Mesothelial cell of epicardium (in vitro differentiated cells): Measurements from ENCODE around the gene MS4A7. TPM values are rescaled to one million over a fixed set of nuclear protein-coding genes. Genes with fewer than 3 reads are reported as not detected.
A peak's percentile ranks its signal among the peaks of the same experiment; 100 is the strongest.
"Not testable (repeated sequence)": the region's sequence is repeated elsewhere in the genome, so short reads cannot be mapped to it uniquely, and the experiment has no call there.

Experiments
- DNase-seq, 2 experiments: peaks; one replicate each; pipeline ENCODE4 v3.0.0; 2021; ENCODE audit warnings: low spot score in 2 of 2; ENCODE audit not compliant: unreplicated experiment in 2 of 2
- H3K27ac Mint-ChIP-seq: 2 replicates; pipeline ENCODE4 v1.8.0; 2021; ENCODE audit warnings: mixed read lengths
- H3K27me3 Mint-ChIP-seq: 2 replicates; pipeline ENCODE4 v1.8.0; 2021; ENCODE audit warnings: low read depth, mixed read lengths
- H3K36me3 Mint-ChIP-seq: 2 replicates; pipeline ENCODE4 v1.8.0; 2021; ENCODE audit warnings: mixed read lengths
- H3K4me1 Mint-ChIP-seq: 2 replicates; pipeline ENCODE4 v1.8.0; 2021; ENCODE audit warnings: mixed read lengths
- H3K4me3 Mint-ChIP-seq: 2 replicates; pipeline ENCODE4 v1.8.0; 2021; ENCODE audit warnings: mild to moderate bottlenecking, moderate library complexity, mixed read lengths
- H3K9me3 Mint-ChIP-seq: 2 replicates; pipeline ENCODE4 v1.8.0; 2021; ENCODE audit warnings: mixed read lengths
- total RNA-seq: library from RNA; stranded (reverse); gene quantifications from 3 replicates; pipeline ENCODE4 v1.2.1, GENCODE V29; 2021
- TF ChIP-seq, protein P1 (sequence below): fragments of 200-600 bp; sonication (generic); IDR thresholded peaks from one replicate; pipeline ENCODE4 v1.5.0; 2021; ENCODE audit warnings: antibody characterized with exemption; ENCODE audit not compliant: unreplicated experiment

MS4A7 gene
- total RNA-seq, 1 donor from 2014 or later, result not detected

DNA sequence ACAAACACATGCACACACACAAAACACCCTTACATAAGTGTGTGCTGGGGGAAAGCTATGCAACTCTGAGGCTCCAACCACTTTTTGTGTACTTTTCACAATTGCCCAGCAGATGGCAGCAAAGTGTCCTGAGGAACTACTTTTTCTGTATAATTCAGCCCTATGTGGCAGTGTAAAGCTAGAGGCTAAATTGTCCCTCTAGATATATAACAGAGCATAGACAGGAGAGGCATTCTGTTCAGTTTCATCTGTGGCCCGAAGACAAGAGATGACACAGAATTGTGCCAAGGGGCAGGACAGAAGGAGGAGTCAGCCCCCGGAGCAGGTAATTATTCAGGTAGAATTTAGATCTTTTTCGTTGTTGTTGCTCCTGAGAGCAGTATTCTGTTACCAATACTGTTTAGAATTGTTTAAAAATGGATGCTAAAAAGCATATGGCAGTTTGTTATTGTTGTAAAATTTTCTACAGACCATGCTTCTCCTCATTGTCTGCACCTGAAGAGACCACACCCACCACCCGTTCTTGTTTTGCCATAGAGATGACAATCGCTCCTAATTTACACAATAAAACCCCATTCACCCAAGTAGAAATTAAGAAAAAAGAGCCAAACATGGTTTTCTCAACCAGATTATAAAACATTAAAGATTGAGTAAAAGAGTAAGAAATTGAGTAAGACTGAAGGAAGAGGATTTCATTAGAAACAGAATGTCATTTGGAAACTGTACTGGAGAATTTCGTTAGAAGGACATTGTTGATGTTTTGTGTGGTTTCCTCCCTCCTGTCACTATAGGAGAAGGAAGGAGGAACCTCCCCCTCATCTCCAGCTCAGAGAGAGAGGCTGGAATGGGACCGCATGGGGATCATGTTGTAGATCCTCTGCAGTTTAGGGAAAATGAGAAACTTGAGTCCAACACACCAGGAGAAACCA is 14.5 kb upstream of the MS4A7 start:
- Mint-ChIP-seq H3K27ac (no peak overlapping the region), H3K4me3 (no peak overlapping the region), H3K4me1 (peaks cover 3% of the 10 kb centered on the region), H3K9me3 (peaks cover 3% of the 10 kb centered on the region), H3K27me3 (peaks cover 20% of the 10 kb centered on the region), H3K36me3 (no peaks in the 10 kb centered on the region)
- TF ChIP-seq, protein P1, sequence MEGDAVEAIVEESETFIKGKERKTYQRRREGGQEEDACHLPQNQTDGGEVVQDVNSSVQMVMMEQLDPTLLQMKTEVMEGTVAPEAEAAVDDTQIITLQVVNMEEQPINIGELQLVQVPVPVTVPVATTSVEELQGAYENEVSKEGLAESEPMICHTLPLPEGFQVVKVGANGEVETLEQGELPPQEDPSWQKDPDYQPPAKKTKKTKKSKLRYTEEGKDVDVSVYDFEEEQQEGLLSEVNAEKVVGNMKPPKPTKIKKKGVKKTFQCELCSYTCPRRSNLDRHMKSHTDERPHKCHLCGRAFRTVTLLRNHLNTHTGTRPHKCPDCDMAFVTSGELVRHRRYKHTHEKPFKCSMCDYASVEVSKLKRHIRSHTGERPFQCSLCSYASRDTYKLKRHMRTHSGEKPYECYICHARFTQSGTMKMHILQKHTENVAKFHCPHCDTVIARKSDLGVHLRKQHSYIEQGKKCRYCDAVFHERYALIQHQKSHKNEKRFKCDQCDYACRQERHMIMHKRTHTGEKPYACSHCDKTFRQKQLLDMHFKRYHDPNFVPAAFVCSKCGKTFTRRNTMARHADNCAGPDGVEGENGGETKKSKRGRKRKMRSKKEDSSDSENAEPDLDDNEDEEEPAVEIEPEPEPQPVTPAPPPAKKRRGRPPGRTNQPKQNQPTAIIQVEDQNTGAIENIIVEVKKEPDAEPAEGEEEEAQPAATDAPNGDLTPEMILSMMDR, result peak; percentile 86
- DNase-seq, result peak; percentile 29 to 69

DNA sequence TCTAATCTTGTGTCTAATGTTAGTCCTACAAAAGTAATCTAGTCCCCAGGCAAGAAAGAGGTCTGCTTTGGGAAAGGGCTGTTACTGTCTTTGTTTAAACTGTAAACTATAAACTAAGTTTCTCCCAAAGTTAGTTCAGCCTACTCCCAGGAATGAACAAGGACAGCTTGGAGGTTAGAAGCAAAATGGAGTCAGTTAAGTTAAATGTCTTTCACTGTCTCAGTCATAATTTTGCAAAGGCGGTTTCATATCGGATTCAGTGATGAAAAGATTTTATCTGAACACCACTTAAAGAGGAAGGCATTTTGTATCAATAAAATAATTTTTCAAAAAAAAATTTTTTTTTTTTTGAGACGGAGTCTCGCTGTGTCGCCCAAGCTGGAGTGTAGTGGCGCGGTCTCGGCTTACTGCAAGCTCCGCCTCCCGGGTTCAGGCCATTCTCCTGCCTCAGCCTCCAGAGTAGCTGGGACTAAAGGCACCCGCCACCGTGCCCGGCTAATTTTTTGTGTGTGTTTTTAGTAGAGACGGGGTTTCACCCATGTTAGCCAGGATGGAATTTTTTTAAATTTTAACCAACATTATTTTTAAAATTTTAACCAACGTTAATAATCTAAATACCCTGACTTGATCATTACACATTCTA is 11.9 kb upstream of the MS4A7 start:
- not testable (repeated sequence) for H3K4me1 Mint-ChIP-seq, H3K9me3 Mint-ChIP-seq, H3K27ac Mint-ChIP-seq

DNA sequence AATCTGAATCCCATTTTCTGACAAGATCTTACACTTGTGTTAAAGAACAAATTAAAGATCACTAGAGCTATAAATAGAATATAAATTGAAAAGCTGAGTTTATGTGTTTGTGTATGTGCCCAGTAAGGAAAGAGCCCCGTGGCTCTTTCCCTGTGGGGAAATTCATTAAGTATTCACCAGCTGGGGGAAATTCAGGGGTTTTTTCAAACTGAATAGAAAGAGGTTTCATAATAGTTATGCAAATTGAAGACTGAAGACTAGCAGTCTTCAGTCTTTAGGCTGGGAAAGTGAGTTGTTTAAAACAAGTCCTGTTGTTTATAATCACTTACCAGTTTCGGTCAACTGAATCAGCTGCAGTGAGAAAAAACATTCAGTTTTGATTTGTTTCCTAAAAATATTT is 11.3 kb upstream of the MS4A7 start:
- TF ChIP-seq, protein P1, result no peak
- Mint-ChIP-seq H3K27ac (no peak overlapping the region), H3K4me1 (peaks cover 3% of the 10 kb centered on the region), H3K27me3 (peaks cover 17% of the 10 kb centered on the region), H3K36me3 (no peaks in the 10 kb centered on the region), H3K4me3 (no peak overlapping the region), H3K9me3 (no peaks in the 10 kb centered on the region)
- DNase-seq, result no peak

More for the DNA sequence above, 11.9 kb upstream of the MS4A7 start:
- peaks cover 20% of the 10 kb centered on the region for H3K27me3 Mint-ChIP-seq
- not testable (repeated sequence) for H3K36me3 Mint-ChIP-seq, H3K4me3 Mint-ChIP-seq, DNase-seq

DNA sequence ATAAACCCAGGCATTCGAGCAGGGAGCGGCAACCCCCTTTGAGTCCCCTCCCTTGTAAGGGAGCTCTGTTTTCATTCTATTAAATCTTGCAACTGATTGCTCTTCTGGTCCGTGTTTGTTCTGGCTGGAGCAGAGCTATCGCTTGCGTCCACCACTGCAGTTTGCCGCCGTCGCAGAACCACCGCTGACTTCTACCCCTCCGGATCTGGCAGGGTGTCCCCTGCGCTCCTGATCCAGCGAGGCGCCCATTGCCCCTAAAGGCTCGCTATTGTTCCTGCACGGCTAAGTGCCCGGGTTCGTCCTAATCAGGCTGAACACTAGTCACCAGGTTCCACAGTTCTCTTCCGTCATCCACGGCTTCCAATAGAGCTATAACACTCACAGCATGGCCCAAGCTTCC is 10.4 kb upstream of the MS4A7 start:
- H3K27ac Mint-ChIP-seq, result no peak overlapping the region
- H3K9me3 Mint-ChIP-seq, result no peaks in the 10 kb centered on the region
- no peaks in the 10 kb centered on the region for H3K36me3 Mint-ChIP-seq
- DNase-seq, result no peak
- H3K27me3 Mint-ChIP-seq, result peaks cover 16% of the 10 kb centered on the region
- no peak overlapping the region for H3K4me3 Mint-ChIP-seq
- TF ChIP-seq, protein P1, result no peak
- H3K4me1 Mint-ChIP-seq, result peaks cover 3% of the 10 kb centered on the region

DNA sequence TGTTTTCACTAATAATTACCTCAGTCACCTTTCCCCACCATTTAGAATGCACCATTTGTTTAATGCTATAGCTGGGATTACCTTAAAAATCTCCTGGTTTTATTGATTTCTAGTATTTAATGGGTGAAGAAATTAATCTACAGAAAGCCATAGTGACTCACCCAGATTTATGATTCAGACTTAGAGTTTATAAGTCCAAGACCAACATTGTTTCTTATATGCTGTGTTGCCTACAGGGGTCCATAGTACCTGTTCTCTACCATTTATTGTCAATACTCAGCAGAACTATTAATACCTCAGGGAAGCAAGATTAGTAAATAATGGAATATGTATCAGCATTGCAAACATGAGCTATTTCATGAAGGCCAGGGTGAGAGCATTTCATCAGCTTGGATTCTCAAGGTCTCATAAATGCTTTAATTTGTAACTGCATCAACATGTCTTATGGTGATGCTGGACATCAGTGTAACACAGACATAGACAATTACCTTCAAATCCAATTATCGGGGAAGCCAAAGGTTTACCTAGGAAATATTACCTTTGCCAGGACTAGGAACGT is 8.0 kb upstream of the MS4A7 start:
- no peaks in the 10 kb centered on the region for H3K4me1 Mint-ChIP-seq
- H3K27me3 Mint-ChIP-seq, result no peaks in the 10 kb centered on the region
- no peaks in the 10 kb centered on the region for H3K36me3 Mint-ChIP-seq
- no peak overlapping the region for H3K4me3 Mint-ChIP-seq
- TF ChIP-seq, protein P1, result no peak
- H3K27ac Mint-ChIP-seq, result no peak overlapping the region
- DNase-seq, result no peak
- no peaks in the 10 kb centered on the region for H3K9me3 Mint-ChIP-seq
